Skin of body (tissue), 2 donors: Measurements from ENCODE around the gene ROBO1. TPM values are rescaled to one million over a fixed set of nuclear protein-coding genes. Genes with fewer than 3 reads are reported as not detected.
"Not testable (repeated sequence)": the region's sequence is repeated elsewhere in the genome, so short reads cannot be mapped to it uniquely, and the experiment has no call there.

ENCODE experiments used
- DNase-seq: peaks from one replicate; lab custom pipeline; 2025; lab: John Stamatoyannopoulos, UW
- total RNA-seq: library from RNA; depleted of rRNA; stranded (reverse); fragments of >200 nt; gene quantifications from one replicate; pipeline ENCODE4 v1.2.3, GENCODE V29; 2014

ROBO1 gene
- total RNA-seq, 1 donor from 2014 or later = 138 TPM

DNA sequence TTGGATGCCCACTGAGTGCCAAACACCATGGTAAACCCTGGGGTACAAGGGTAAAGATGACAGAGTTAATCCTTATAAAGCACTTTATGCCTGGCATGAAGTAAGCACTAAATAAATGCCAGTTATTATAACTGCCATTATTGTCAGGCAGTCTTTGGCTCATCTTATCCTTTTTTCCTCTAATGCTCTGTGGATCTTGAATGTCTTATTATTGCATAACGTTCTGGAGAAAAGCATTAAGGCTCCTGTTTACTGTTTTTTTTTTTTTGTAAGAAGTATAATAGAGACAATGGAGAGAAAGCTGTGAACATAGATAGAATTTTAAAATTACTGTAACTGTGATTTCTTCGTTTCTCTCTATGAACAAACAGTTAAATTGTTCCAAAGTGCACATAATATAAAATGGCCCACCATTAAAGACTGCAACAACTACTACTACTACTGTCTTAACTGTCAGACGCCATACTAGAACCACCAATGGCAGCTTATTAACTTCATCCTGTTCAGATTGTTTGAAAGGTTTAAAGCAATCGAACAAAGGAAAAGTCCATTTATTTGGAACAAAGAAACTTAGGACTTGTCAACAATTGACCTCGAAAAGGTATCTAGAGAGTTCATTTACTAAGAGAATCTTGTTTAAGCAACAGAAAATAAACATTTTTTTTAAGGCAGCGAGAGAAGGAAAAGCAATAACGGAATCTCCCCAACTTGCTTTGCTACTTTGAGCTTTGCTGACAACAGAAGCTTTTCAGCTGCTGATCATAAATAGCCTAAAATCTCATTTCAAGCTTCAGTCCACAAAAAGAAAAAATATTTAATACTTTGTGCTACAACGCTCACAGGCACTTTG is 520.7 kb downstream of the ROBO1 start:
- DNase-seq = no peak

DNA sequence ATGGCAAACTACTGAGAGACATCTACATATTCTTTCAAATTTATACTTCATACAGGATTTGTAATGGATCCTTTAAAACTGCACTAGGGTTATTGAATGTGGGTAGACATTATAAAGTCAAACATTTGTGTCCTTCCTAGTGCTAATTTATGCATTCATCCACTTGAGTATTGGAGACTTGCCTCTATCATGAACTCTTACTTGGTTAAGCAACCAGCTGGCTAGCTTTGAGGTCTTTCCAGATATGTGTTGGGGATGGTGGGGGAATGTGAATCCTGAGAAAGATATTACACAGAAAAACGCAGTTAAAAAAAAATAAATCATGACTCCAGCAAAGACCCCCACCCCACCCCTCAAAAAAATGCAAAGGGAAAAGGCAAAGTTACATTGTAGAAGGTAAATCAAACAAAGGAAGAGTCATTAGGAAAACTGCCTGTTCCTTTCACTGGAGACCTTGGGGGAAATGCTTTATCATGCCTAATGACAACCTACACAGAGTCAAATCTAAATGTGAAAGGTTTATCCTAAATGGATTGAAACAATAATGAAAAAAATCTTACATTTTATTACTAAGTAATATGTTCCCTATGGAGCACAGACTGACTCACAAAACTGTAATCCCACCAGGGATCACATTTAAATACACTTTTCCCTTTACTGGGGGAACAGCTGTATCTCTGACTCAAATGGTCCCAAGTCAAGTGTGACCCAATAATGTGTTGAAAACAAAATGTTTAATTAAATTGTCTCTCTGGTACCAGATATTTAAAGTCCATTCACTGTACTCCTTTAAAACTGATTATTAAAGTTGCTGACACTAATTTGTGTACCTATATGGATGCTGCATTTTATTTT is 522.3 kb downstream of the ROBO1 start:
- DNase-seq = no peak

DNA sequence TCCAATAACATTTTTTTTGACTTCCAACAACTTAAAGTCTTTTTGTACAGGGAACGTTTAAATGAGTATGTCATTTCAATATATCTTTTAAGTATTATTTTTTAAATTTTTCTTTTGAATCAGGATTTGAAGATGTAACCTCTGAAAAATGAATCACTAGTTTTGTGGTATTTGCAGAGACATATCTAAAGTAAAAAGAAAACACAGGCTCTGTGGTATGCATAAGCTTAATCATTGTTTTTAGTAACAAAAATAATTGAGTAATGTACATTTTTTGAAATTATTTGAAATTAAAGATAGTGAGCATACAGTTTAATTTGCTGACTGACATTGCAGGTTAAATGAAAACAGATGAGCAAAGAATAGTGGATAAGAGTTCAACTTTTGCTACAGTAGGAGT is 531.3 kb downstream of the ROBO1 start:
- no peak for DNase-seq

- no peak for DNase-seq
Observed at GRCh38 chr3:79233431-79234060, 534.3 kb downstream of the ROBO1 start.

- no peak for DNase-seq
Observed at GRCh38 chr3:79230266-79230665, 537.5 kb downstream of the ROBO1 start.

DNA sequence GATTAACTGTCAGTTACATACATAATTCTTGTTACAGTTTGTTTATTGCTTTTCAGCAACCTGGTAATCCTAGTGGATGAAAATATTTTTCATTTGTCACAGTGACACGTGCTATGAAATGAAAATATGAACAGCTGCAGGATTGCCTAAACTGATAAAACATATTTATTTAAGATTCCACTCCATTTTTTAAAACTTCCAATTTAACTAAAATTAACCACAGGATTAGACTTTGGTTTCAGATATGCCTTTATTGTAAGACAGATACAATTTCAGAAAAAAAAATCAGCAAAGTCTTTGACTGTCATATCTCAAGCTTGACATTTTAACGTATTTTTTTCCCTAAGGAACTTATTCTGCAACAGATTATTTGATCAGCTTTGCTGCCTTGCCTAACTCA is 550.7 kb downstream of the ROBO1 start:
- DNase-seq = no peak

GRCh38 chr3:79215286-79215685 is 552.5 kb downstream of the ROBO1 start:
- DNase-seq = no peak

GRCh38 chr3:79211586-79212359 is 556.0 kb downstream of the ROBO1 start:
- DNase-seq = no peak

- no peak for DNase-seq
Observed at GRCh38 chr3:79204351-79204750, 563.4 kb downstream of the ROBO1 start.

GRCh38 chr3:79203144-79203519 is 564.7 kb downstream of the ROBO1 start:
- peak; percentile 33 for DNase-seq

DNA sequence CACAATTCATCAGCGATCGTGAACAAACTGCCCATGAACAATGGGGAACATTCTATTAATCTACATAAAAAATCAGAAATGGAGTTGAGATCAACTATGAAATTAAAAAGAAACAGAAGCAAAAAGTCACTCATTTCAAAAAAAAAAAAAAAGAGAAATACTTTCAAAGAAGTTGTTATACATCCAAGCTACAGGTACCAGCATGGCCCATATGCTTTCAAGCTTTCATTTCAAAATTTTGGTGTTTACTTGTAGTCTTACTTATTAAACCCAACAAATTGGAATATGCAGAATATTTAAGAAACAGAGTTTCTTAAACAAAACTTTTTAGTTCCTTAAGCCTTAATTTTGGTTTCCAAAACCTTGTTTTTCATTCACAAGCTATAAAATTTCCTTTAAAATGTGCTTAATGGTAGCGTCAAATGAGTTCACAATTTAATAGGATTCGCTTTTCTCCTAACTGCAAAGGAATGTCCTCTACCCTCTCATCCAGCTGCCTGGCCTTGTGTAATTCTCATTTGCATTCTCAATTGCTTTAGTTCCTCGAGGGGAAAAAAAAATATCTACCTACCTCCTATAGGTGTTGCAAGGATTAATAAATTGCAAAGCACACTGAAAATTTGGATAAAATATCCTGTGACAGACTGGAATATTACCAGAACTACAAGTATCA is 565.2 kb downstream of the ROBO1 start:
- DNase-seq = no peak

- no peak for DNase-seq
Observed at GRCh38 chr3:79200456-79200855, 567.3 kb downstream of the ROBO1 start.

GRCh38 chr3:79199966-79200365 is 567.8 kb downstream of the ROBO1 start:
- DNase-seq = no peak

- peak; percentile 40 for DNase-seq
Observed at GRCh38 chr3:79187426-79187825, 580.4 kb downstream of the ROBO1 start.

- peak; percentile 22 for DNase-seq
Observed at GRCh38 chr3:79184251-79184650, 583.5 kb downstream of the ROBO1 start.

GRCh38 chr3:79183496-79183895 is 584.3 kb downstream of the ROBO1 start:
- DNase-seq = no peak

GRCh38 chr3:79178471-79179180 is 589.2 kb downstream of the ROBO1 start:
- DNase-seq = no peak

- DNase-seq = no peak
Observed at GRCh38 chr3:79175870-79176269, 591.9 kb downstream of the ROBO1 start.

DNA sequence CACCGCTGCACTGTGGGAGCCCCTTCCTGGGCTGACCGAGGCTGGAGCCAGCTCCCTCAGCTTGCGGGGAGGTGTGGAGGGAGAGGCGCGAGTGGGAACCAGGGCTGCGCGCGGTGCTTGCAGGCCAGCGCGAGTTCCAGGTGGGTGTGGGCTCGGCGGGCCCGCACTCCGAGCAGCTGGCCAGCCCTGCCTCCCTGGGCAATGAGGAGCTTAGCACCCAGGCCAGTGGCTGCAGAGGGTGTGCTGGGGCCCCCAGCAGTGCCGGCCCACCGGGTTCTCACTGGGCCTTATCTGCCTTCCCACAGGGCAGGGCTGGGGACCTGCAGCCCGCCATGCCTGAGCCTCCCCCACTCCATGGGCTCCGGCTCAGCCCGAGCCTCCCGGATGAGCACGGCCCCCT is 594.5 kb downstream of the ROBO1 start:
- not testable (repeated sequence) for DNase-seq

- DNase-seq = no peak
Observed at GRCh38 chr3:79172241-79172640, 595.6 kb downstream of the ROBO1 start.
